Fibroblast of lung (primary cell): ENCODE data around the gene RBM39.

Source experiments
- CTCF ChIP-seq, 2 donors: IDR thresholded peaks in 1 of 2; conservative IDR thresholded peaks in 1 of 2; 1 replicate in 1 of 2; 2 replicates in 1 of 2; pipeline ENCODE4 v1.5.1; 2011 to 2012; ENCODE audit warnings: low read length in 2 of 2, control low read depth in 1 of 2, inconsistent platforms in 1 of 2, low read depth in 1 of 2, mild to moderate bottlenecking in 1 of 2
- EZH2 ChIP-seq: IDR thresholded peaks from 2 replicates; pipeline ENCODE4 v1.5.1; 2012; ENCODE audit warnings: low read length, control low read depth, mild to moderate bottlenecking; ENCODE audit errors: missing control alignments

GRCh38 chr20:35737865-35738333, 4.2 kb downstream of the RBM39 start:
- TF ChIP-seq CTCF (conservative IDR thresholded peaks at IDR 0.05 in 1 of 2, IDR thresholded peaks at IDR 0.05 in 1 of 2; ENCODE audit: low read depth in 1 of 2, low read length in 2 of 2) (no peak), EZH2 (no peak)
